HepG2 (cell line): ENCODE measurements around the gene EYA2. TPM values are rescaled to one million over a fixed set of nuclear protein-coding genes. Genes with fewer than 3 reads are reported as not detected.
"Not testable (repeated sequence)": the region's sequence is repeated elsewhere in the genome, so short reads cannot be mapped to it uniquely, and the experiment has no call there.

ENCODE experiments used
- ATAC-seq: fragments of 200-7000 bp; cut with Tn5 transposase; 3 replicates; pipeline ENCODE4 v1.9.1; 2020; ENCODE audit warnings: mild to moderate bottlenecking, moderate library complexity
- BruUV-seq: library from RNA; stranded (reverse); fragments of 400-500 nt; replicated peaks from 2 replicates; lab custom pipeline; 2021; lab: Mats Ljungman, UMichigan
- CTCF ChIA-PET: fragments of 300-600 bp; formaldehyde crosslinking; extraction: SDS; loops from one replicate; lab custom pipeline; 2021; ENCODE audit warnings: low total read pairs, inconsistent platforms, low intra/inter-chr PET ratio; lab: Yijun Ruan, JAX
- POLR2A ChIA-PET: fragments of 350-600 bp; sonication (Branson Sonifier 250); formaldehyde crosslinking; loops from one replicate; lab custom pipeline; 2020; ENCODE audit warnings: antibody characterized with exemption, inconsistent platforms; lab: Yijun Ruan, JAX
- DNase-seq: peaks from one replicate; pipeline ENCODE4 v3.0.0-alpha.2; 2015; ENCODE audit warnings: low spot score
- FAIRE-seq: peaks from 3 replicates; lab custom pipeline; 2011; peaks lifted over from hg19 to GRCh38; lab: Jason Lieb, UNC
- H2AFZ ChIP-seq: one replicate; pipeline ENCODE4 v1.6.1; 2011; ENCODE audit warnings: low read length, inconsistent platforms
- H3K27ac ChIP-seq: fragments of 300-600 bp; 3 replicates; pipeline ENCODE4 v1.8.0; 2011; ENCODE audit warnings: mixed run types, mild to moderate bottlenecking, mixed read lengths, low read length, inconsistent platforms; ENCODE audit not compliant: insufficient read depth; ENCODE audit errors: extremely low read length
- H3K27me3 ChIP-seq, 2 experiments: fragments of 200-600 bp in 1 of 2; 2 replicates in 1 of 2; 3 replicates in 1 of 2; pipeline versions ENCODE4 v1.6.0 to v1.8.0; 2011; ENCODE audit warnings: low read length in 2 of 2, mild to moderate bottlenecking in 2 of 2, moderate library complexity in 2 of 2, inconsistent platforms in 1 of 2; ENCODE audit not compliant: insufficient read depth in 2 of 2, control insufficient read depth in 1 of 2
- H3K36me3 ChIP-seq, 2 experiments: fragments of 200-600 bp in 1 of 2; replicated peaks in 1 of 2; 2 replicates in 1 of 2; 3 replicates in 1 of 2; pipeline versions ENCODE4 v1.5.1 to v1.8.0; 2011; ENCODE audit warnings: low read length in 2 of 2, inconsistent platforms in 1 of 2; ENCODE audit not compliant: insufficient read depth in 2 of 2, control insufficient read depth in 1 of 2
- H3K4me1 ChIP-seq: 2 replicates; pipeline ENCODE4 v1.5.1; 2012; ENCODE audit warnings: low read length, inconsistent platforms; ENCODE audit not compliant: insufficient read depth
- H3K4me2 ChIP-seq: 2 replicates; pipeline ENCODE4 v1.6.0; 2011; ENCODE audit warnings: low read depth, low read length, inconsistent platforms
- H3K4me3 ChIP-seq, 3 experiments: fragments of 200-600 bp in 1 of 3; sonication (generic), shearing (Covaris generic) in 1 of 3; replicated peaks in 1 of 3; 2 replicates each; pipeline ENCODE4 v1.5.1; 2011 to 2016; ENCODE audit warnings: low read length in 3 of 3, inconsistent platforms in 2 of 3, low read depth in 2 of 3, mild to moderate bottlenecking in 2 of 3, control low read depth in 1 of 3, mixed read lengths in 1 of 3; ENCODE audit not compliant: insufficient read depth in 1 of 3
- H3K79me2 ChIP-seq: one replicate; pipeline ENCODE4 v1.6.1; 2011; ENCODE audit warnings: low read length, inconsistent platforms; ENCODE audit not compliant: insufficient read depth
- H3K9ac ChIP-seq: 2 replicates; pipeline ENCODE4 v1.6.0; 2011; ENCODE audit warnings: mild to moderate bottlenecking, low read depth, low read length, inconsistent platforms; ENCODE audit not compliant: insufficient read depth
- H3K9me3 ChIP-seq: 2 replicates; pipeline ENCODE4 v1.5.1; 2012; ENCODE audit warnings: mild to moderate bottlenecking, low read length
- H4K20me1 ChIP-seq: 2 replicates; pipeline ENCODE4 v1.6.0; 2011; ENCODE audit warnings: inconsistent platforms, mild to moderate bottlenecking, low read length, moderate library complexity; ENCODE audit not compliant: insufficient read depth
- BRD4 ChIP-seq: sonication (generic); formaldehyde crosslinking; IDR thresholded peaks from 2 replicates; pipeline ENCODE4 v1.4.0; 2020; ENCODE audit warnings: missing genetic modification reagents
- DPF2 ChIP-seq: sonication (generic); formaldehyde crosslinking; IDR thresholded peaks from 2 replicates; pipeline ENCODE4 v1.4.0; 2020; ENCODE audit warnings: mild to moderate bottlenecking, low read depth, missing genetic modification reagents, borderline replicate concordance
- KDM2A ChIP-seq: sonication (generic); formaldehyde crosslinking; IDR thresholded peaks from 2 replicates; pipeline ENCODE4 v1.4.0; 2020; ENCODE audit warnings: low read depth, missing genetic modification reagents, borderline replicate concordance
- NAIF1 ChIP-seq: sonication (generic); formaldehyde crosslinking; IDR thresholded peaks from 2 replicates; pipeline ENCODE4 v1.5.0; 2020; ENCODE audit warnings: mild to moderate bottlenecking, missing genetic modification reagents, borderline replicate concordance
- TMF1 ChIP-seq: sonication (generic); formaldehyde crosslinking; IDR thresholded peaks from 2 replicates; pipeline ENCODE4 v1.8.1; 2022; ENCODE audit warnings: low read depth, missing genetic modification reagents
- ZNF629 ChIP-seq: sonication (generic); formaldehyde crosslinking; conservative IDR thresholded peaks from 2 replicates; pipeline ENCODE4 v1.5.0; 2020; ENCODE audit warnings: missing genetic modification reagents
- ZNF713 ChIP-seq: sonication (generic); formaldehyde crosslinking; IDR thresholded peaks from 2 replicates; pipeline ENCODE4 v1.4.0; 2020; ENCODE audit warnings: mild to moderate bottlenecking, missing genetic modification reagents
- WGBS: methylation state at CpG from one replicate; pipeline ENCODE4 v1.1.6; 2017; ENCODE audit warnings: low lambda C conversion rate; 5-methylcytosine and 5-hydroxymethylcytosine counted together
- in situ Hi-C: cut with HindIII; loops from 2 replicates; pipeline ENCODE4 v1.10.0; 2017; ENCODE audit warnings: low pct_unique_long_range_greater_than_20kb; ENCODE audit not compliant: extremely low pct_ligation_motif_present
- intact Hi-C: fragments of 100-400 bp; cut with micrococcal nuclease; formaldehyde crosslinking; loops from one replicate; pipeline ENCODE4 v1.10.0; 2022; ENCODE audit not compliant: unreplicated experiment
- polyA plus RNA-seq, 8 experiments: library from polyadenylated mRNA; depleted of rRNA in 3 of 8; stranded (reverse) in 7 of 8; unstranded in 1 of 8; fragments of >200 nt; fragmentation: Illumina TruSeq in 4 of 8; extraction: Trizol in 4 of 8; gene quantifications; 2 replicates each; pipeline versions ENCODE4 v1.2.1 to v1.2.3, GENCODE V29; 2011 to 2016; ENCODE audit warnings: low read depth in 4 of 8, missing spikeins in 1 of 8, mixed read lengths in 1 of 8; ENCODE audit not compliant: insufficient read depth in 1 of 8
- total RNA-seq, 5 experiments: library from RNA; depleted of rRNA; stranded (reverse); fragments of >200 nt; fragmentation: Illumina TruSeq; extraction: Trizol; gene quantifications; 2 replicates each; pipeline ENCODE4 v1.2.3, GENCODE V29; 2016; ENCODE audit warnings: low read depth in 1 of 5
- TF ChIP-seq, protein P1 (sequence below): sonication (generic); formaldehyde crosslinking; IDR thresholded peaks from 2 replicates; pipeline ENCODE4 v1.5.0; 2020; ENCODE audit warnings: missing genetic modification reagents

The EYA2 gene
- total and polyA plus RNA-seq, 2 of the 13 experiments (the other 11 are each of a cell fraction or from before 2014, with no cell fraction given), result not detected

DNA sequence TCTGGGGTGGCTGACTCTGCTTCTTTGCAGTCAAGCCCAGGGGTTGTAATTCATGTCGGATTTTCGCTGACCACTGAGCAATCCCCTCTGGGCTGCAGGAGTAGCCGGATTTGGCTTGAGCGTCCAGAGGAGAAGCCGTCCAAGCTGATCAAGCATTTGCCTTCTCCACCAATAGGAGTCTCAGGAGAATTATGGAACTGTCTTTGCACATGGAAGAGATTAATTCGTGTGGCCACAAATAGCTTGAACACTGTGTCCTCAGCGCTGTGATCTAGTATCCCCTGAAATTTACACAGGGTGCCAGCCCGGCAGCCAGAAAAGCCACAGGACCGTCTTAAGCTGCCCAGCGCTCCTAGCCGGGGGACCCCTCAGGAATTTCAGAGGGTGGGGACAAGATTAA is 37.1 kb downstream of the EYA2 start:
- no peak overlapping the region for H3K27ac ChIP-seq
- no peak overlapping the region for H2AFZ ChIP-seq
- DNase-seq (no peak), FAIRE-seq (no peak), ATAC-seq (no peak)
- ChIA-PET CTCF (no interaction called here), POLR2A (no interaction called here)
- 18% methylated on average over 10 of the region's 11 CpGs for WGBS
- in situ Hi-C loops (no loop called here), intact Hi-C loops (no loop called here)
- H3K36me3 ChIP-seq, result no peaks in the 10 kb centered on the region
- H3K9ac ChIP-seq, result no peak overlapping the region
- no peak overlapping the region for H3K4me3 ChIP-seq
- H3K27me3 ChIP-seq, result peaks cover 1 to 45% of the 10 kb centered on the region in 2 experiments; a peak in 3 of 5 replicates
- H3K4me1 ChIP-seq, result no peaks in the 10 kb centered on the region
- TF ChIP-seq KDM2A (no peak), BRD4 (no peak), ZNF629 (CRISPR knock-in tag) (no peak), NAIF1 (CRISPR knock-in tag) (no peak), TMF1 (CRISPR knock-in tag) (no peak), DPF2 (CRISPR knock-in tag) (no peak), ZNF713 (CRISPR knock-in tag) (no peak)
- TF ChIP-seq, protein P1, sequence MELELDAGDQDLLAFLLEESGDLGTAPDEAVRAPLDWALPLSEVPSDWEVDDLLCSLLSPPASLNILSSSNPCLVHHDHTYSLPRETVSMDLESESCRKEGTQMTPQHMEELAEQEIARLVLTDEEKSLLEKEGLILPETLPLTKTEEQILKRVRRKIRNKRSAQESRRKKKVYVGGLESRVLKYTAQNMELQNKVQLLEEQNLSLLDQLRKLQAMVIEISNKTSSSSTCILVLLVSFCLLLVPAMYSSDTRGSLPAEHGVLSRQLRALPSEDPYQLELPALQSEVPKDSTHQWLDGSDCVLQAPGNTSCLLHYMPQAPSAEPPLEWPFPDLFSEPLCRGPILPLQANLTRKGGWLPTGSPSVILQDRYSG (CRISPR knock-in tag), result no peak
- H4K20me1 ChIP-seq, result no peaks in the 10 kb centered on the region
- no TSS peak for BruUV-seq
- H3K9me3 ChIP-seq, result no peaks in the 10 kb centered on the region
- no peaks in the 10 kb centered on the region for H3K79me2 ChIP-seq
- no peak overlapping the region for H3K4me2 ChIP-seq

DNA sequence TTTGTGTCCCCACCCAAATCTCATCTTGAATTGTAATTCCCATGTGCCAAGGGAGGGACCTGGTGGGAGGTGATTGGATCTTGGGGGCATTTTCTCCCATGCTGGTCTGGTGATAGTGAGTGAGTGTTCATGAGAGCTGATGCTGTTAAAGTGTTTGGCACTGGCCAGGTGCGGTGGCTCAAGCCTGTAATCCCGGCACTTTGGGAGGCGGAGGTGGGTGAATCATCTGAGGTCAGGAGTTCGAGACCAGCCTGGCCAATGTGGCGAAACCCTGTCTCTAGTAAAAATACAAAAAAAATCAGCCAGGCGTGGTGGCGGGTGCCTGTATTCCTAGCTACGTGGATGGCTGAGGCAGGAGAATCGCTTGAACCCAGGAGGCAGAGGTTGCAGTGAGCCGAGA is 37.8 kb downstream of the EYA2 start:
- FAIRE-seq, H3K9me3 ChIP-seq, H4K20me1 ChIP-seq, BruUV-seq, H3K9ac ChIP-seq, intact Hi-C loops, H3K4me2 ChIP-seq, DNase-seq, CTCF ChIA-PET, H2AFZ ChIP-seq, H3K36me3 ChIP-seq, in situ Hi-C loops, POLR2A ChIA-PET, H3K27ac ChIP-seq, H3K4me1 ChIP-seq, ATAC-seq, H3K79me2 ChIP-seq, H3K4me3 ChIP-seq: not testable (repeated sequence)
- H3K27me3 ChIP-seq, result peaks cover 1 to 40% of the 10 kb centered on the region in 2 experiments; a peak in 2 of 5 replicates
- WGBS, result 31% methylated on average over 10 of the region's 10 CpGs
